HG03045 (cell line): ENCODE measurements around the gene ZNF417.
"Not testable (repeated sequence)": the region's sequence is repeated elsewhere in the genome, so short reads cannot be mapped to it uniquely, and the experiment has no call there.

Experiments used
- ATAC-seq: cut with Tn5 transposase; IDR thresholded peaks from one replicate; pipeline ENCODE4 v1.9.1; 2021; ENCODE audit warnings: mild to moderate bottlenecking, moderate library complexity; ENCODE audit not compliant: unreplicated experiment

Gene ZNF417

GRCh38 chr19:57916168-57916995 is at the start of gene ZNF417:
Gene ZNF417 (minus strand): TSS chr19:57916592. CDS start chr19:57916411, 181 bp downstream.
- ATAC-seq = peak; percentile 97

- ATAC-seq = no peak
Measured at GRCh38 chr19:57964761-57965160, 48.4 kb upstream of the ZNF417 start.

GRCh38 chr19:57961785-57962184 is 45.4 kb upstream of the ZNF417 start:
- ATAC-seq = no peak

- no peak for ATAC-seq
Measured at GRCh38 chr19:57954996-57955395, 38.6 kb upstream of the ZNF417 start.

- no peak for ATAC-seq
Measured at GRCh38 chr19:57949702-57950101, 33.3 kb upstream of the ZNF417 start.

GRCh38 chr19:57949296-57949695 is 32.9 kb upstream of the ZNF417 start:
- ATAC-seq = no peak

- peak; percentile 82 for ATAC-seq
Measured at GRCh38 chr19:57947419-57948134, 31.2 kb upstream of the ZNF417 start, which contains the start of gene ZNF256. Gene ZNF256 (minus strand): TSS chr19:57947706. CDS start chr19:57947474, 232 bp downstream.

GRCh38 chr19:57947088-57947418 is 30.7 kb upstream of the ZNF417 start:
- ATAC-seq = no peak

GRCh38 chr19:57946316-57946715 is 29.9 kb upstream of the ZNF417 start:
- no peak for ATAC-seq

- no peak for ATAC-seq
Measured at GRCh38 chr19:57941593-57941992, 25.2 kb upstream of the ZNF417 start.

GRCh38 chr19:57935731-57936130 is 19.3 kb upstream of the ZNF417 start:
- no peak for ATAC-seq

GRCh38 chr19:57934820-57935665 is 18.7 kb upstream of the ZNF417 start, which contains the start of gene ZNF418:
Gene ZNF418 (minus strand): TSS chr19:57935402. CDS start chr19:57933822, 1,580 bp downstream.
- ATAC-seq = no peak

GRCh38 chr19:57927587-57927986 is 11.2 kb upstream of the ZNF417 start:
- no peak for ATAC-seq

GRCh38 chr19:57914531-57914930 is 1.9 kb downstream of the ZNF417 start:
- no peak for ATAC-seq

GRCh38 chr19:57907394-57907793 is 9.0 kb downstream of the ZNF417 start:
- ATAC-seq = no peak

- ATAC-seq = no peak
Measured at GRCh38 chr19:57905258-57905657, 11.1 kb downstream of the ZNF417 start.

GRCh38 chr19:57903618-57904184 is 12.7 kb downstream of the ZNF417 start:
- ATAC-seq = no peak

- no peak for ATAC-seq
Measured at GRCh38 chr19:57900311-57900710, 16.1 kb downstream of the ZNF417 start.

- not testable (repeated sequence) for ATAC-seq
Measured at GRCh38 chr19:57890706-57891105, 25.7 kb downstream of the ZNF417 start.

GRCh38 chr19:57888560-57889231 is 27.7 kb downstream of the ZNF417 start, which contains the start of gene ZNF814:
Gene ZNF814 (minus strand): TSS chr19:57889037. CDS start chr19:57888802, 235 bp downstream.
- ATAC-seq = peak; percentile 71
